HT-29 (cell line): ENCODE results near the gene SLC34A1. TPM values are rescaled to one million over a fixed set of nuclear protein-coding genes. Genes with fewer than 3 reads are reported as not detected.

Experiments used
- DNase-seq: peaks from one replicate; pipeline ENCODE4 v3.0.0-alpha.2; 2015; ENCODE audit warnings: low spot score
- total RNA-seq: library from RNA; depleted of rRNA; stranded (reverse); fragments of >200 nt; shearing (Covaris generic); gene quantifications from 2 replicates; pipeline ENCODE4 v1.2.3, GENCODE V29; 2014

The SLC34A1 gene
- total RNA-seq, 1 experiment from 2014 or later: not detected

DNA sequence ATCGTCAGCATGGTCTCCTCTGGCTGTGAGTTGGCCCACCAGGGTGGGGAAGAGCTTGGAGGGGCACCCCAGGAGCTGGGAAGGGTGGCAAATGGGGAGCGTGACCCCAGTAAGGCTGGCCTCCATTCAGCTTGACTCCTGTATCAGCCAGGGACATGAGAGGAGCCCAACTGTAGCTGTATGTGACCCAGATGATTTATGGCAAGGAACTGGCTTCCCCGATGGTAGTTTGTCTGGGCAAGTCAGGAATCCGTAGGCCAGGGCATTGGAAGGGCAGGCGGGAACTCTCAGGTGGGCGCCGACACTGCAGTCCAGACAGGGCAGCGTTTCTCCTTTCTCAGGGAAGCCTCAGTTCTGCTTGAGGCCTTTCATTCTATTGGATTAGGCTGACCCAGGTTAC, 2.3 kb downstream of the SLC34A1 start:
- no peak for DNase-seq

DNA sequence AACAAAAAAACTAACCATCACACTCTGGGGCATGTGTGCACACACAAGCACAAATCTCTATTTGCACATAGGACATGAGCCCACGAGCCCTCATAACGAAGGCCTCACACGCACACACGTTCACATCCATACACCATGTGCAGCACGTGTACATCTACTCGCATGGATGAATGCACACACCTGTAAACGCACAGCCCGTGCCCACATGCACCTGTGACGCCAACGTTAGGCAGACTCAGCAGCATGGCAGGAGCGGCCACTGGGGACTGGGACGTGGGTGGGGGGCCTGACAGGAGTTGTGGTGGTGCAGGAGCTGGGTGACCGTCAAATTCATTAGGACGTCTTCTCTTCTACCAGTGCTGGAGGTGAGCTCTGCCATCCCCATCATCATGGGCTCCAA, 3.2 kb downstream of the SLC34A1 start:
- no peak for DNase-seq

DNA sequence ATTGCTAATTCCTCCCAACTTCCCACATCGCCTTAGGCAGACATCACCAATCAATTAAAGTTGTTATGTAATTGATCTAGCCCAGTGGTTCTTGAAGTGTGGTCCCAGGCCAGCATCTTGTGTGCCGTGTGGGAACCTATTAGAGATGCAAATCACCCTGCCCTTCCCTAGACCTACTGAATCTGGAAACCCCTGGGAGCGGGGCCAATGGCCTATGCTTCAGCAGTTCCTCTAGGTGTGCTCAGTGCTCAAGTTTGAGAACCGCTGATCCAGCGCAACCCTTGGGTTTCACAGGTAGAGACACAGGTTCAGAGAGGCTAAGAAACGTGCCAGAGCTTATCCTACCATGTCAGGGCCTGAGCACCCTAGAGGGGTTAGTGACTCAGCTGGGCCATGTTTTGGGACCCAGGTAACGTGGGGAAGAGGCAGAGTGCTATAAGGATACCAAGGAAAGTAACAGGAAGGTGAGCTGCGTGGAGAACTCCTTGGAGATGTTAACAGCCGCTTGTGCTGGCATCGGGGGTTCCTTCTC, 4.4 kb downstream of the SLC34A1 start:
- no peak for DNase-seq

DNA sequence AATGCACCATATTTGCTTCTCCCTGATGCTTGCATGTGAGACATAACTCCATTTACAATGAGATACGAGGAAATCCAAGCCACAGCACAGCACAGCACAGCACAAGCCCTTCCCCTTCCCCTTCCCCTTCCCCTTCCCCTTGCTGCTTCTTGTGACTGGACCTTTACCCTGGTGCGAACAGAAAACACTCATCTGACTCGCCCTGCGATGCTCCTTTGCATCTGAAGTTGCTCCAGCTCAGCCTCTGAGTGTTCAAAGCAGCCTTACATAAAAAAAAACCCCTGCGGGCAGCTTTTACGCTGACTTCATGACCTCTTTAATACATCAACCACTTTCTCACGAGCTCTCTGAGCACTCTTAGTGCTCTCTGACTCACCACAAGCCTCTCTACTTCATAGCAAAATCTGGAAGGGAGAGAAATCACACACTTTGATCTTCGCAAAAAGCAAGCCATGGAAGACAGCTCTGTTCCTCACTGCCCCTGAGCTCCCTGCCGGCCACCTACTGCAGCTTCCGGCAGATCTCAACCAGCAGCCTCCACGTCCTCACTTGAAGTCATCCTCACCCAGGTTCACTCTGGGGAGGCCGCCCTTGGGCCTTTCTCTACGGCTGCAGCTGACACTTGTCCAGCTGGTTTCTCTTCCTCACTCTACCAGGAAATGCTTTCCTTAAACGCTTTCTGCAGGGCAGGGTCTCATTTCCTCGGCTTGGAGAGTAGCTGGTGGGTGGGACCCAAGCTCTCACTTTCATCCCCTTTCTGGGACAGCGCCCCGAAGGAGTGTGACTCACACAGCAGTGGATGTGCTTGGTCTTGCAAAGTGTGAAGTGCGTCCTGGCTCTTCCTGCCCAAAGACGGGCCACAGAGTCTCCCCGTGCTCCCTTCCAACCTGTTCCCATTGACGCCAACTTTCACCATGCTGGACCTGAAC, 5.3 kb downstream of the SLC34A1 start:
- peak; percentile 64 for DNase-seq

DNA sequence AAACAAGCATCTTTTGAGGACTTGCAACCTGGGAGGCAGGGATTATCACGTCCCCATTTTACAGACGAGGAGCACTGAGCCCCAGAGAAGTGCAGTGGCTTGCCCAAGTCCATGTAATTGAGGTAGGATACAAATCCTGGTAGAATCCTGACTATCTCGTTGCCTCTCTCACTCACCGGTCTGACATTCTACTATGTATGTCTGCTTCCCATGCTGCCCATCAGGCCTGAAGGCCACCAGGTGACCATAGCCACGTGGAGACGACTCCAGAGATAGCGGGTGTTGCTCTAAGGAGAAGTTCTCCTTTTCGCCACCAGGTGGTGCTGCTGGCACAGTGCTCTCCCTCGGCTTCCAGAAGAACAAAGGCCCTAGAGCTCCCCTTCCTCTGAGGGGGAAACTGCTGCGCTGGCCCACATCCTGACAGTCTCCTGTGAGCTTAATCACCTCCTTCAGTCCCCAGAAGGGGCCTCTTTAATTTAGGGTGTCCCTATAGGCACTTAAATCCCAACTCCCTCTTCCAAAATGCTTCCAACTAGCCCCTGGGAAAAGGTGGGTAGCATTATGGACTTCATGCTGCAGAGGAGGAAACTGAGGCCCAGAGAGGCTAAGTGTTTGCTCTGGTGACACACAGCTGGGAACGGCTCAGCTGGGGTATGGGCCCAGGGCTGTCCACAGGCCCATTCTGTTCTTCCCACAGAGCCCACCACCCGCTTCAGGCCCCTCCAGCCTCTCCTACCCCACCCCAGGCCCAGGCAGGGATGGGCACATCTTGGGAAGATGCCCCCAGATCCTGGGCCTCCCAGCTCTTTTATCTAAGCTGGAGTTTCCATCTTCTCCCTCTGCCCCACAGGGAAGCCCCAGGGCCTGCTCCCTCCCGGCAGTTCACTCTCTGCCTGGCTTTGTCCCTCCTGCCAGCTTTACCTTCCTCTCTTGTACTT, 6.4 kb downstream of the SLC34A1 start:
- peak; percentile 95 for DNase-seq

DNA sequence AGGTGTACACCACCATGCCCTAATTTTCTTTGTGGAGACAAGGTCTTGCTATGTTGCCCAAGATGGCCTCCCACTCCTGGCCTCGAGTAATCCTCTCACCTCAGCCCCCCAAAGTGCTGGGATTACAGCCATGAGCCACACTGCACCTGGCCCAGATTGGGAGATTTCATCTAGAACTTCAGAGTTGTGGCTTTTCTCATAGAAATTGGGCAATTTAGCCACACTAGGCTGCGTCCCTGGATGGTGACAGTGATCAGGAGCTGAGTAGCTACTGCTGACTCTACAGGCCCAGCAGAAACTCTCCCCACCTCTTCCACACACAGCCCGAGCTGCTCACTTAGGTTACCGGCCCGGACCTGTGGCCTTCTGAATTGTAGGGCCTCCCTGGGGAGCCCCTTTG, 8.5 kb downstream of the SLC34A1 start:
- no peak for DNase-seq

DNA sequence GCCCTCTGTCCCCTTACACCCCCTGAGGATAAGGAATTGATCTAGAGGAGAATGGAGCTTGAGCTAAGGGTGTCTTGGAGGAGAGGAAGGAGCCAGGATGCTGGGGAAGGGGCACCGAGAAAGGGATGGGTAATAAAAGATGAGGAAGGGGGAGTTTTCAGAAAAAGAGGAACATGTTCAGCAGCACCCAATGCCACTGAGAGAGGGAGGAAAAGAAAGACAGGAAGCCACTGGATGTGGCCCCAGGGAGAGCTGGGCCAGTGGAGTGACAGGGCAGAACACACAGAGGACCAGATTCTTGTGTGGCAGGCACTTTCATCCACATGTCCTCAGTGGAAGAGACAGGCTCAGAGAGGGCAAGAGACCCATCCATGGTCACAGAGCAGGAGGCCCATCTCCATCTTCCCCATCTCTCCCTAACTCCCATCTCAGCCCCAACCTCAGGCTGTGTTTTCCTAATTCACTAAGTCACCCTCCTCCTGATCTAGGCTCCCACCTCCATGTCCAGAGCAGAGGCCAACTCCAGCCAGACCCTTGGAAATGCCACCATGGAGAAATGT, 9.1 kb downstream of the SLC34A1 start:
- DNase-seq: no peak

DNA sequence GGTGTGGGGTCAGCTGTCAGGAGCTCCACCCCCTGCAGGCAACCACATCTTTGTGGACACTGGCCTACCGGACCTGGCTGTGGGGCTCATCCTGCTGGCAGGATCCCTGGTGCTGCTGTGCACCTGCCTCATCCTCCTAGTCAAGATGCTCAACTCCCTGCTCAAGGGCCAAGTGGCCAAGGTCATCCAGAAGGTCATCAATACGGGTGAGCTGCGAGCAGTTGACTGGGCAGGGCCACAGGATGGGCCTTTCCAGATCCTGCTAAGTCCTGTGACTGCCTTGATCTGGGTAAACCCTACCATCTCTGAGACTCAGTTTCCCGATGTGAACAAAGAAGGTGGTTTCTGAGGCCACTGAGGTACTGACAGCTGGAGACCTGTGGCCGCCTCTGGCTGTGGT, 9.8 kb downstream of the SLC34A1 start:
- DNase-seq: no peak

DNA sequence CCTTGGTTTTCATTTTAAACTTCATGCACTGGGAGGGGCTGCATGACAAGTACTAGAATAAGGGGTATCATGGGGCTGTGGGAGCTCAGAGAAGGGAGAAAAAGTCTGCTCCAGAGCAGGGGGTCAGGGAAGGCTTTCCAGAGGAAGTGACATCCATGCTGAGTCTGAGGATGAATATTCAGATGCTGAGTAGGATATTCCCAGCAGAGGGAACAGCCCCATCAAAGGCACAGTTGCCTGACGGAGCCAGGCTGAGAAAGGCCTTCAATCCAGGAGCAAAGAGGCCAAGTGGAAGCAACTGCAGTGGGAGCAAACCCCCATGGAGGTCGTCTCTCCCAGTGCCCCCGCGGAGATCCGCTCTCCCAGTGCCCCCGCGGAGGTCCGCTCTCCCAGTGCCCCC, 11.8 kb downstream of the SLC34A1 start:
- DNase-seq: no peak

DNA sequence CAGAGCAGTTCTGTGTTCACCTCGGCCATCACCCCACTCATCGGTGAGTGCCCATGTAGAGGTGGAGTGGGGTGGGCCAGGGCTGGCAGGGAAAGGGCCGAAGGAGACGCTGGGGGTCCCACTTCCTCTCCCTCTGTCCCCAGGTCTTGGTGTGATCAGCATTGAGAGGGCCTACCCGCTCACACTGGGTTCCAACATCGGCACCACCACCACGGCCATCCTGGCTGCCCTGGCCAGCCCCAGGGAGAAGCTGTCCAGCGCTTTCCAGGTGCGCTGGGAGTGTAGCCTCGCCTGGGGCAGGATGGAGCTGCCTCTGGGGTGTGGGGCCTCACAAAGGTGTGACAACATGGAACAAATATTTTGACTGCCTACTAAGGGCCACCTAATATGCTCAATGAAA, 12.6 kb downstream of the SLC34A1 start:
- no peak for DNase-seq

DNA sequence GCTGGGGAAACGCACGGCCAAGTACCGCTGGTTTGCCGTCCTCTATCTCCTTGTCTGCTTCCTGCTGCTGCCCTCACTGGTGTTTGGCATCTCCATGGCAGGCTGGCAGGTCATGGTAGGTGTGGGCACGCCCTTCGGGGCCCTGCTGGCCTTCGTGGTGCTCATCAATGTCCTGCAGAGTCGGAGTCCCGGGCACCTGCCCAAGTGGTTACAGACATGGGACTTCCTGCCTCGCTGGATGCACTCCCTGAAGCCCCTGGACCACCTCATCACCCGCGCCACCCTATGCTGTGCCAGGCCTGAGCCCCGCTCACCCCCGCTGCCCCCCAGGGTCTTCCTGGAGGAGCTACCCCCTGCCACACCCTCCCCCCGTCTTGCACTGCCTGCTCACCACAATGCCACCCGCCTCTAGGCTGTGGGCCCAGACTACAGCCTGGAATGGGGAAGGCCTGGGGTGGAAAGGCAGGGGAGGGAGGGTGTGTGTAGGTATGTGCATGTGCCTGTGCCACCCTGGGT, 13.7 kb downstream of the SLC34A1 start:
- DNase-seq: no peak

DNA sequence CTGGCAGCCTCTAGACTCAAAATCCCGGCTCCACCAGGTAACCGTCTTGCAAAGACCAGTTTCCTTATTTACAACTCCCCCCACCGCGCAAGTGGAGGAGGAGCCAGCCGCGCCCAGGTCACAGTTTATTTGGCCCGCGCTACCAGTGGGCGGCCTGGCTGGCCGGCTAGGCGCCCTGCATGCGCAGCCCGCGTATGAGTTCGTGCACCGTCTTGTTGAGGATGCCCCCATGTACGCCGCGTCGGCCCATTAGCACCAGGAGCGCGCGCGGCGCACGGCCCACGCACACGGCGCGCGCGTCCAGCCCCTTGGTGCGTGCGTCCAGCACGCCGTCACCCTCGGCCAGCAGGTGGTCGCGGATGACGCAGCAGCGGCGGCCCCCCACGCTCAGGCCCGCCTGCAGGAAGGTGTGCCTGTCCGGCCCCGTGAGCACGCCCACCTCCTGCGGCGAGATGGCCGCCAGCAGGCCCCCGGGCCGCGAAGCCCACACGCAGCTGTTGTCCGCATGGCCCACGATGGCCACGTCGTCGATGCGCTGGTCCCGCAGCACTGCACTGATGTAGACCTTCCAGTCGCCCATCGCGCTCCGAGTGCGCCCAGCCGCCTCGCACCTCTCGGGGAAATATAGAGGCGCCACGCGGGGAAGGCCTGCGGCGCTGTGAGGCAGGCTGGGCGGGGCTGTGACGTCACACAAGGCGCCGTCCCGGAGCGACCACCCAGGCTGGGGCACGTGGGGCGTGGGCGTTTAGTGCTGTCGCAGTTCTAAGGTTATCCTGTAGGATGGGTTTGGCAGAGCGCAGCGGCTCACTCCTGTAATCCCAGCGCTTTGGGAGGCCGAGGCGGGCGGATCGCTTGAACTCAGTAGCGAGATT, 16.0 kb downstream of the SLC34A1 start, which contains the start of gene PFN3:
Gene PFN3, minus strand, starts transcription at position 665 of the 872 bp plus-strand sequence. Its CDS starts 85 bp downstream, at position 580.
- DNase-seq: no peak

DNA sequence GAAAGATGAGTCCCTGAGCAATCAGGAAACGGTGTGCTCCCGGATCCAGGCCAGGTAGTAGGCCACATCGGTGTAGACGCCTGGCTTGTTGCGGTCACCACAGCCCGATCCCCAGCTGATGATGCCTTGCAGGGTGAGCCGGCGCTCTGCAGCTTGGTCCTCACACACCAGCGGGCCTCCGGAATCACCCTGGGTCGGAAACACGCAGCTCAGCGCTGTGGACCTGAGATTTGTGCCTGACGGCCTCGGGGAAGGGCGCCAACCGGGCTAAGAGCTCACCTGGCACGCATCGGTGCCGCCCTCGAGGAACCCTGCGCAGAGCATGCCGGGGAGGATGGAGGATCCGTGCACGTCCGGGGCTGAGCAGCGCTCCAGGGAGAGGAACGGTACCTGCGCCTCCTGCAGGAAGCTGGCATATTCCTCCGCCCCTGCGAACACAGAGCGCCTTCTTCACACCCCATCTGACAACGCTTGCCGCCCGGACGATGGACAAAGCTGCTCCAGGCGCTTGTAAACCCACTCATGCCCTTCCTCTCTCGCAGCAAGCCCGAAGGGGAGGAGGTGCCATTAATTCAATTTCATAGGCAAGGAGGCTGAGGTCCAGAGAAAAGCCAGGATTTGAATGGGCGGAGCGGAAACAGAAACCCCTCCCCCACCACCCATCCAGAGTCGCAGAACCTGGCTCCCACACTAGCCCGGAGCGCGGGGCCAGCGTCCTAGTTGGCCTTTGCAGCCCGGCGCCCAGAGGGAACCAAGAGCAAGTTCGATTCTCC, 18.2 kb downstream of the SLC34A1 start:
- DNase-seq: peak; percentile 92

DNA sequence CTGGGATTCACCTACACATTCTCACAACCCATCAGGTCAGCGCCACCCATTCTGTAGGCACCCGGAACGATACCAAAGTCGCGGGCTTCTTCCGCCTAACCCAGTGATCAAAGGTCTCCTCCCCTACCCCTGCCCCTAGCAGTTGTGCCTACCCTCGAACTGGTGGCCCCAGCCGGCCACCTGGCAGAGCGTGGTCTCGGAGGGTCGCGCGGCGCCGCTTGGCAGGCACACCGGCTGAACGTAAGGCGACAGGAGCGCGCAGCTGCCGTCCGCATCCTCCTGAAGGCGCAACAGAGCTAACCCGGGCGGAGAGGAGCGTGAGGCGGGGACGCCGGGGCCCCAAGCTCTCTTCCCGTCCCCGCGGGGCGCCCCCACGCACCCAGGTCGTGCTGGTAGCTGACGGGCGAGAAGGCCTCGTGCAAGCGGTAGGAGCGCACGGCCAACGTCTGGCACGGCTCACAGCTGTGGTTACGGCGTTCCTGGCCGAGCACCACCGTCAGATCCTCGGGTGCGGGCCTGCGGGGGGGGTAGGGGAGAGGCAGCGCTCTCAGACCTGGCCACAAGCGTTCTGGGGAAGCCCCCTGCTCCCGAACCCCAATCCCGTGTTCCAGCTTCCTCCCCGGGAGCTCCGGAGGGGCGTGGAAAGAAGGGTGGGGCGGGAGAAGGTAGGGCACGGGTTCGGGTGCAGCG, 19.0 kb downstream of the SLC34A1 start:
- peak; percentile 61 for DNase-seq

DNA sequence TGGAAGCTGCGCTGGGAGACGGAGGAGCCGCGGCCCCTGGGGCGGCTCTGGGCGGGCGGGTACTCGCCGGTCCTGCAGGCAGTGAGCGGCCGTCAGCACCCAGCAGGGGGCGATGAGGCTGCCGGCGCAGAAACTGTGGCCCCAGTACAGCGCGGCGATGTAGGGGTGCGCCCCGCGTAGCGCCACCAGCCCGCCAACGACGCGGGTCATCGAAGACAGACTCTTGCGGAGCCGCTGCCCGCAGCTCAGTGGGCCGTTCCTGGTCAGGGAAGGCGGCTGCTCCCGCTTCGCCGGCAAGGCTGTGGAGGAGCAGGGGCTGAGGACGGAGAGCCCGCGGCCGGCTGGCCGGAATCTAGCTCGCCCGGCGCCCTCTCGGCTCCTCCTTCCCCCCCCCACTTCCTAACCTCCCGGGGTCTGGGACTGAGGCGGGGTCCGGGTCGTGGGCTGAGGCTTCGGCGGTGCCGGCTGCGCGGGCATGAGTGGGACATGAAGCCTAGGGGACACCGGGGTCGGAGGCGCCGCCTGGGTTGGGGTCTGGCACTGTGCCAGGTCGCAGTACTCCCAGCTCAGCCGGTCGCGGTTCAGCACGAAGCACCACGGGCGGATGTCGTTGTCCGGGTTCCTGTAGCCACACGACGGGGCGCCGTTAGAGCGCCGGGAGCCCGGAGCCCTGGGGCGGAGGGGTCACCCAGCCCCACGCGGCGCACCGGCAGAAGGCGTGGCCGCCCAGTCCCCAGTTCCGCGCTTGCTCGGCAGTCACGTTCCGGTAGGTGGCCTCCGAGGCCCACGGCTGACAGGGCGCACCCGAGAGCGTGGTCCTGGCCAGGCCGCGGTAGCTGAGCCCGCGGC, 19.8 kb downstream of the SLC34A1 start:
- peak; percentile 85 for DNase-seq

DNA sequence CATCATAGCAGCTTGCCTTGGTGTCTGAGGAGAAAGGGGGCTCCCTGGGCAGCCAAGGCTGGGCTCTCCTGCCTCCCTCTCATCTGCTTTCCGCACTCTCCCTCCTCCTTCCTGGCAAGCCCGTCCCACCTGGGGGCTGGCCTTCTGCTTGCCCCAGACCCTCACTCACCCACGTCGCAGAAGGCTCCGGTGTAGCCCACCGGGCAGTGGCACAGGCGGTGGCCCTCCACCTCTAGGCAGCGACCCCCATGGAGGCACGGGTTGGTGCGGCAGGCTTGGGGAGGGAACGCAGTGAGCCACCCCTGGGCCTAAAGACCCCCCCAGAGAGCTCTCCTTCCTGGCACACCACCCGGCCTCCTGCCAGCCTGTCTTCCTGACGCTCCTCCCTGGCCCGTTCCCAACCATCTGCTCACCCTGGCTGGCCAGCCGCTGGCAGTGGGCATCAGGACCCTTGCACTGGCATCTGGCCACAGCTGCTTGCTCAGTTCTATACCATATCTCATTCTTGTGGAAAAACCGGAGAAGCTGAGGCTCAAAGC, 20.5 kb downstream of the SLC34A1 start:
- no peak for DNase-seq

DNA sequence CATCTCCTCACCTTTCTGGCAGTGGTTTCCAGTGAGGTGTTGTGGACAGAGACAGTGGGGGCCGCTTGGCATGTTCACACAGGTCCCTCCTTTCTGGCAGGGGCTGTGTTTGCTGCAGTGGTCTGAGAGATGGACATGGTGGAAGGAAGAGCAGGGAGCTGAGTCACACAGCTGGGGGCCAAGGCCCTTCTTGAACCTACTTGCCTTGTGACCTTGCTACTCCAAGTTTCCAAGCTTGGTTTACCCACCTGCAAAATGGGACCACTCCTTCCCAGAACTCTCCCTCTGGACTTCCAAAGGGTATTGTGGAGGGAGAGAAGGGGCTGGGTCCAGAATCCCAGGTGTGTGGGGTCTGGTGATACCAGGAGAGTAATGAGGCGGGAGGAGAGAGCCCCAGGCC, 21.1 kb downstream of the SLC34A1 start:
- no peak for DNase-seq

DNA sequence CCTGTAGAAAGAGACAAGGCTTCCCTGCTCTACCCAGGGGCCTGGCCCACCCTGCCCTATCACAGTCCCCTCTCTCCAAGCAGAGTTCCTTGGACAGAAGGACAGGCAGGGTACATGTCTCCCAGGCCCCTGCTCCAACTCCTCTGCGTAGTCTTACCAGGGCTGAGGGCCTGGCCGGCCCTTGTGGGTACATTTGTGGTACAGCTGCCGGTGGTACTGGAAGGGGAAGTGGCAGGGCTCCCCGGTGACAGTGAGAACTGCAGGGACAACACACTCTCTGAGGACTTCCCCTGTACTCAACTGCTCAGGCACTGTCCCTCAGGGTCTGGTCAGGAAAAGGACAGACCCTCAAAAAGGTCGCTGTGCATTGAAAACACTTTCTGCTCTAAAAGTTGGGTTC, 21.6 kb downstream of the SLC34A1 start:
- no peak for DNase-seq
